Parathyroid adenoma (tissue), 2 donors: ENCODE measurements around the gene ASRGL1.

Experiments used
- H2AFZ ChIP-seq: fragments of 300-600 bp; sonication (generic); one replicate; pipeline ENCODE4 v1.7.0; 2017; ENCODE audit warnings: antibody characterized with exemption, mild to moderate bottlenecking
- H3K27ac ChIP-seq: fragments of 300-600 bp; sonication (generic); one replicate; pipeline ENCODE4 v1.7.0; 2017
- H3K27me3 ChIP-seq: fragments of 300-600 bp; sonication (generic); one replicate; pipeline ENCODE4 v1.7.0; 2017; ENCODE audit warnings: low read length; ENCODE audit not compliant: control insufficient read depth, insufficient read depth
- H3K36me3 ChIP-seq: fragments of 300-600 bp; sonication (generic); one replicate; pipeline ENCODE4 v1.7.0; 2017; ENCODE audit warnings: low read length; ENCODE audit not compliant: control insufficient read depth, insufficient read depth
- H3K4me1 ChIP-seq: fragments of 300-600 bp; sonication (generic); one replicate; pipeline ENCODE4 v1.7.0; 2017; ENCODE audit warnings: control low read depth
- H3K4me2 ChIP-seq: fragments of 300-600 bp; sonication (generic); one replicate; pipeline ENCODE4 v1.7.0; 2017; ENCODE audit warnings: low read length
- H3K4me3 ChIP-seq: fragments of 300-600 bp; sonication (generic); one replicate; pipeline ENCODE4 v1.7.0; 2017; ENCODE audit warnings: low read depth, low read length
- H3K79me2 ChIP-seq: fragments of 300-600 bp; sonication (generic); one replicate; pipeline ENCODE4 v1.7.0; 2017; ENCODE audit warnings: control low read depth
- H3K9ac ChIP-seq: fragments of 300-600 bp; sonication (generic); one replicate; pipeline ENCODE4 v1.7.0; 2017; ENCODE audit warnings: mild to moderate bottlenecking
- H3K9me3 ChIP-seq: fragments of 300-600 bp; sonication (generic); one replicate; pipeline ENCODE4 v1.7.0; 2017; ENCODE audit warnings: low read length; ENCODE audit not compliant: control insufficient read depth
- CTCF ChIP-seq: fragments of 300-600 bp; sonication (generic); IDR thresholded peaks from one replicate; pipeline ENCODE4 v1.7.0; 2017; ENCODE audit warnings: antibody characterized with exemption, mild to moderate bottlenecking
- donor health status: primary hyperparathyroidism.

ASRGL1 gene

GRCh38 chr11:62388999-62389398 is 51.8 kb downstream of the ASRGL1 start:
- Histone ChIP-seq H3K27me3 (no peaks in the 10 kb centered on the region), H3K9me3 (no peaks in the 10 kb centered on the region), H3K4me1 (no peaks in the 10 kb centered on the region), H3K4me3 (no peak overlapping the region), H3K9ac (no peak overlapping the region), H3K36me3 (no peaks in the 10 kb centered on the region), H3K79me2 (no peaks in the 10 kb centered on the region), H2AFZ (no peak overlapping the region), H3K4me2 (no peak overlapping the region), H3K27ac (no peak overlapping the region)
- TF ChIP-seq CTCF: no peak

- TF ChIP-seq CTCF: no peak
- no peaks in the 10 kb centered on the region for H3K27me3 ChIP-seq
- H3K79me2 ChIP-seq: no peaks in the 10 kb centered on the region
- no peak overlapping the region for H2AFZ ChIP-seq
- H3K4me1 ChIP-seq: peaks cover 2% of the 10 kb centered on the region
- H3K4me2 ChIP-seq: no peak overlapping the region
- no peaks in the 10 kb centered on the region for H3K36me3 ChIP-seq
- no peak overlapping the region for H3K27ac ChIP-seq
- H3K9ac ChIP-seq: no peak overlapping the region
- no peak overlapping the region for H3K4me3 ChIP-seq
- H3K9me3 ChIP-seq: no peaks in the 10 kb centered on the region
Observed at GRCh38 chr11:62390237-62390636, 53.0 kb downstream of the ASRGL1 start.

- Histone ChIP-seq H3K27ac (no peak overlapping the region), H2AFZ (no peak overlapping the region), H3K9ac (no peak overlapping the region), H3K4me3 (no peak overlapping the region), H3K79me2 (no peaks in the 10 kb centered on the region), H3K36me3 (no peaks in the 10 kb centered on the region), H3K27me3 (no peaks in the 10 kb centered on the region), H3K4me1 (peaks cover 3% of the 10 kb centered on the region), H3K4me2 (no peak overlapping the region), H3K9me3 (no peaks in the 10 kb centered on the region)
- no peak for TF ChIP-seq CTCF
Observed at GRCh38 chr11:62390722-62391121, 53.5 kb downstream of the ASRGL1 start.

- H2AFZ ChIP-seq: no peak overlapping the region
- no peak overlapping the region for H3K27ac ChIP-seq
- no peak for TF ChIP-seq CTCF
- no peaks in the 10 kb centered on the region for H3K36me3 ChIP-seq
- H3K79me2 ChIP-seq: no peaks in the 10 kb centered on the region
- H3K4me2 ChIP-seq: no peak overlapping the region
- no peak overlapping the region for H3K9ac ChIP-seq
- H3K4me1 ChIP-seq: peaks cover 3% of the 10 kb centered on the region
- no peak overlapping the region for H3K4me3 ChIP-seq
- no peaks in the 10 kb centered on the region for H3K9me3 ChIP-seq
- no peaks in the 10 kb centered on the region for H3K27me3 ChIP-seq
Observed at GRCh38 chr11:62391642-62392425, 54.6 kb downstream of the ASRGL1 start.

GRCh38 chr11:62392506-62392905 is 55.3 kb downstream of the ASRGL1 start:
- no peak overlapping the region for H3K4me2 ChIP-seq
- no peak for TF ChIP-seq CTCF
- H3K4me1 ChIP-seq: peaks cover 3% of the 10 kb centered on the region
- no peak overlapping the region for H3K27ac ChIP-seq
- no peak overlapping the region for H3K9ac ChIP-seq
- H3K79me2 ChIP-seq: no peaks in the 10 kb centered on the region
- H3K9me3 ChIP-seq: no peaks in the 10 kb centered on the region
- no peak overlapping the region for H3K4me3 ChIP-seq
- H3K27me3 ChIP-seq: no peaks in the 10 kb centered on the region
- H3K36me3 ChIP-seq: no peaks in the 10 kb centered on the region
- H2AFZ ChIP-seq: no peak overlapping the region
